H9 (cell line): Measurements from ENCODE around the gene EXOC3. TPM values are rescaled to one million over a fixed set of nuclear protein-coding genes. Genes with fewer than 3 reads are reported as not detected.

ENCODE experiments used
- DNase-seq: peaks from one replicate; pipeline ENCODE4 v3.0.0-alpha.2; 2017
- H2AFZ ChIP-seq: one replicate; pipeline ENCODE4 v1.6.1; 2013; ENCODE audit warnings: mild to moderate bottlenecking, low read length, control low read depth, moderate library complexity
- H2AK5ac ChIP-seq: 2 replicates; pipeline ENCODE4 v1.6.1; 2013; ENCODE audit warnings: low read length, control low read depth, mixed read lengths; ENCODE audit not compliant: insufficient read length
- H2BK120ac ChIP-seq: one replicate; pipeline ENCODE4 v1.6.1; 2013; ENCODE audit warnings: low read depth, mild to moderate bottlenecking, low read length, control low read depth, inconsistent platforms; ENCODE audit not compliant: poor library complexity, severe bottlenecking
- H2BK12ac ChIP-seq: 2 replicates; pipeline ENCODE4 v1.6.1; 2013; ENCODE audit warnings: low read length, control low read depth, mixed read lengths, low read depth; ENCODE audit not compliant: insufficient read length
- H2BK15ac ChIP-seq: 2 replicates; pipeline ENCODE4 v1.6.1; 2013; ENCODE audit warnings: low read depth, low read length, control low read depth
- H2BK20ac ChIP-seq: one replicate; pipeline ENCODE4 v1.6.1; 2013; ENCODE audit warnings: low read depth, mild to moderate bottlenecking, low read length, control low read depth, inconsistent platforms; ENCODE audit not compliant: poor library complexity, severe bottlenecking
- H2BK5ac ChIP-seq: 2 replicates; pipeline ENCODE4 v1.6.1; 2013; ENCODE audit warnings: low read length, control low read depth, mixed read lengths; ENCODE audit not compliant: insufficient read length
- H3K14ac ChIP-seq: 2 replicates; pipeline ENCODE4 v1.6.1; 2013; ENCODE audit warnings: low read length, control low read depth; ENCODE audit not compliant: insufficient read depth
- H3K18ac ChIP-seq: 2 replicates; pipeline ENCODE4 v1.6.1; 2013; ENCODE audit warnings: low read depth, mild to moderate bottlenecking, mixed read lengths, low read length, control low read depth; ENCODE audit not compliant: insufficient read length
- H3K23ac ChIP-seq: 2 replicates; pipeline ENCODE4 v1.6.1; 2013; ENCODE audit warnings: low read length, control low read depth, mixed read lengths, low read depth; ENCODE audit not compliant: insufficient read length
- H3K23me2 ChIP-seq: 2 replicates; pipeline ENCODE4 v1.6.1; 2013; ENCODE audit warnings: low read depth, mild to moderate bottlenecking, mixed read lengths, low read length, control low read depth; ENCODE audit not compliant: insufficient read length, poor library complexity, severe bottlenecking
- H3K27ac ChIP-seq: 2 replicates; pipeline ENCODE4 v1.5.1; 2013; ENCODE audit warnings: low read length, control low read depth, mixed read lengths, low read depth; ENCODE audit not compliant: insufficient read length
- H3K27me3 ChIP-seq: 2 replicates; pipeline ENCODE4 v1.6.1; 2013; ENCODE audit warnings: low read length, control low read depth, inconsistent platforms; ENCODE audit not compliant: insufficient read depth
- H3K4ac ChIP-seq: 2 replicates; pipeline ENCODE4 v1.6.1; 2013; ENCODE audit warnings: low read depth, mild to moderate bottlenecking, control low read depth, inconsistent platforms, low read length, moderate library complexity
- H3K4me1 ChIP-seq: 2 replicates; pipeline ENCODE4 v1.6.1; 2013; ENCODE audit warnings: low read length, control low read depth, inconsistent platforms; ENCODE audit not compliant: insufficient read depth
- H3K4me2 ChIP-seq: 2 replicates; pipeline ENCODE4 v1.6.1; 2013; ENCODE audit warnings: low read length, control low read depth, mixed read lengths; ENCODE audit not compliant: insufficient read length, insufficient read depth
- H3K56ac ChIP-seq: 2 replicates; pipeline ENCODE4 v1.6.1; 2013; ENCODE audit warnings: low read depth, mild to moderate bottlenecking, mixed read lengths, low read length, control low read depth; ENCODE audit not compliant: insufficient read length
- H3K79me1 ChIP-seq: 2 replicates; pipeline ENCODE4 v1.6.1; 2013; ENCODE audit warnings: low read depth, mild to moderate bottlenecking, moderate library complexity, low read length, control low read depth, inconsistent platforms; ENCODE audit not compliant: insufficient read depth, poor library complexity, severe bottlenecking
- H3K79me2 ChIP-seq: 2 replicates; pipeline ENCODE4 v1.6.1; 2013; ENCODE audit warnings: low read length, control low read depth, inconsistent platforms; ENCODE audit not compliant: insufficient read depth
- H3K9ac ChIP-seq: 2 replicates; pipeline ENCODE4 v1.6.1; 2013; ENCODE audit warnings: low read length, control low read depth, mixed read lengths; ENCODE audit not compliant: insufficient read length; ENCODE audit errors: extremely low read depth
- H3K9me3 ChIP-seq: one replicate; pipeline ENCODE4 v1.6.1; 2013; ENCODE audit warnings: low read depth, low read length, inconsistent platforms; ENCODE audit not compliant: control insufficient read depth
- H3T11ph ChIP-seq: one replicate; pipeline ENCODE4 v1.6.1; 2013; ENCODE audit warnings: mild to moderate bottlenecking, low read length, control low read depth, inconsistent platforms
- H4K20me1 ChIP-seq: one replicate; pipeline ENCODE4 v1.6.1; 2013; ENCODE audit not compliant: control insufficient read depth, insufficient read length, insufficient read depth
- H4K5ac ChIP-seq: 2 replicates; pipeline ENCODE4 v1.6.1; 2013; ENCODE audit warnings: low read depth, mild to moderate bottlenecking, mixed read lengths, low read length, control low read depth; ENCODE audit not compliant: insufficient read length
- H4K8ac ChIP-seq: replicated peaks from 2 replicates; pipeline ENCODE4 v1.6.1; 2013; ENCODE audit warnings: low read length, control low read depth, mixed read lengths, low read depth; ENCODE audit not compliant: insufficient read length
- H4K91ac ChIP-seq: 2 replicates; pipeline ENCODE4 v1.6.1; 2013; ENCODE audit warnings: low read depth, mild to moderate bottlenecking, moderate library complexity, mixed read lengths, low read length, control low read depth; ENCODE audit not compliant: insufficient read length
- H3K27ac Mint-ChIP-seq, 3 experiments: 2 replicates in 2 of 3; 3 replicates in 1 of 3; pipeline ENCODE4 v1.8.0; 2020 to 2021; ENCODE audit warnings: mixed read lengths in 3 of 3, mild to moderate bottlenecking in 1 of 3, moderate library complexity in 1 of 3
- H3K27me3 Mint-ChIP-seq: 2 replicates; pipeline ENCODE4 v1.8.0; 2021; ENCODE audit warnings: low read depth, mild to moderate bottlenecking, moderate library complexity, mixed read lengths
- H3K36me3 Mint-ChIP-seq, 3 experiments: 2 replicates in 2 of 3; 3 replicates in 1 of 3; pipeline ENCODE4 v1.8.0; 2020 to 2021; ENCODE audit warnings: low read depth in 3 of 3, mixed read lengths in 3 of 3; ENCODE audit not compliant: insufficient read depth in 1 of 3
- H3K4me1 Mint-ChIP-seq, 2 experiments: 2 replicates each; pipeline ENCODE4 v1.8.0; 2020; ENCODE audit warnings: mixed read lengths in 2 of 2
- H3K4me3 Mint-ChIP-seq, 2 experiments: 2 replicates in 1 of 2; 3 replicates in 1 of 2; pipeline ENCODE4 v1.8.0; 2020 to 2021; ENCODE audit warnings: mild to moderate bottlenecking in 2 of 2, mixed read lengths in 2 of 2, moderate library complexity in 1 of 2
- H3K9me3 Mint-ChIP-seq, 2 experiments: 2 replicates in 1 of 2; 3 replicates in 1 of 2; pipeline ENCODE4 v1.8.0; 2020; ENCODE audit warnings: mild to moderate bottlenecking in 2 of 2, mixed read lengths in 2 of 2, moderate library complexity in 1 of 2
- CTCF ChIP-seq: fragments of 200-600 bp; sonication (generic); conservative IDR thresholded peaks from 3 replicates; pipeline ENCODE4 v1.8.0; 2021; ENCODE audit warnings: antibody characterized with exemption, mild to moderate bottlenecking
- WGBS: extraction: QIAGEN DNeasy Blood & Tissue Kit; methylation state at CpG from one replicate; pipeline ENCODE4 v1.1.7; 2013; ENCODE audit warnings: missing lambda C conversion rate, low lambda C conversion rate, mixed read lengths; ENCODE audit not compliant: insufficient read length; ENCODE audit errors: extremely low coverage; 5-methylcytosine and 5-hydroxymethylcytosine counted together
- total RNA-seq: library from RNA; stranded (reverse); gene quantifications from 2 replicates; pipeline ENCODE4 v1.2.1, GENCODE V29; 2021

EXOC3 gene
- total RNA-seq, 1 experiment from 2014 or later = 36.7 TPM

- H3K27me3 Mint-ChIP-seq = peaks cover 30% of the 10 kb centered on the region
- Histone ChIP-seq H2BK20ac (no peak overlapping the region), H2AFZ (no peak overlapping the region), H3K9me3 (no peaks in the 10 kb centered on the region), H3K4me1 (no peaks in the 10 kb centered on the region; the same call in 1 of the 2 replicates), H4K91ac (no peak overlapping the region), H3K14ac (no peak overlapping the region), H3K56ac (no peak overlapping the region), H2AK5ac (no peak overlapping the region), H2BK15ac (no peak overlapping the region), H2BK5ac (no peak overlapping the region), H3K9ac (no peak overlapping the region), H4K5ac (no peak overlapping the region), H3K23ac (no peak overlapping the region), H3T11ph (no peak overlapping the region), H3K18ac (no peak overlapping the region), H3K4me2 (no peak overlapping the region), H3K4ac (no peak overlapping the region), H3K27me3 (peaks cover 19% of the 10 kb centered on the region; the same call in 1 of the 2 replicates), H3K79me2 (no peaks in the 10 kb centered on the region), H3K23me2 (no peaks in the 10 kb centered on the region), H4K8ac (no peak overlapping the region), H3K27ac (no peak overlapping the region), H2BK12ac (no peak overlapping the region), H4K20me1 (no peaks in the 10 kb centered on the region), H3K79me1 (no peaks in the 10 kb centered on the region), H2BK120ac (no peak overlapping the region)
- no peak overlapping the region for H3K27ac Mint-ChIP-seq
- no peaks in the 10 kb centered on the region for H3K36me3 Mint-ChIP-seq
- TF ChIP-seq CTCF = no peak
- H3K4me3 Mint-ChIP-seq = no peak overlapping the region
- DNase-seq = no peak
- peaks cover 4 to 13% of the 10 kb centered on the region in 2 experiments for H3K4me1 Mint-ChIP-seq
- H3K9me3 Mint-ChIP-seq = no peaks in the 10 kb centered on the region
- WGBS = no CpG with 5 or more reads among the region's 21 CpGs
Measured at GRCh38 chr5:489689-490080, 46.7 kb downstream of the EXOC3 start.
